Measurements from ENCODE around the gene LSS. TPM values are rescaled to one million over a fixed set of nuclear protein-coding genes. Genes with fewer than 3 reads are reported as not detected.

The LSS gene
- total RNA-seq, 1 donor from 2014 or later, result 61.0 TPM

DNA sequence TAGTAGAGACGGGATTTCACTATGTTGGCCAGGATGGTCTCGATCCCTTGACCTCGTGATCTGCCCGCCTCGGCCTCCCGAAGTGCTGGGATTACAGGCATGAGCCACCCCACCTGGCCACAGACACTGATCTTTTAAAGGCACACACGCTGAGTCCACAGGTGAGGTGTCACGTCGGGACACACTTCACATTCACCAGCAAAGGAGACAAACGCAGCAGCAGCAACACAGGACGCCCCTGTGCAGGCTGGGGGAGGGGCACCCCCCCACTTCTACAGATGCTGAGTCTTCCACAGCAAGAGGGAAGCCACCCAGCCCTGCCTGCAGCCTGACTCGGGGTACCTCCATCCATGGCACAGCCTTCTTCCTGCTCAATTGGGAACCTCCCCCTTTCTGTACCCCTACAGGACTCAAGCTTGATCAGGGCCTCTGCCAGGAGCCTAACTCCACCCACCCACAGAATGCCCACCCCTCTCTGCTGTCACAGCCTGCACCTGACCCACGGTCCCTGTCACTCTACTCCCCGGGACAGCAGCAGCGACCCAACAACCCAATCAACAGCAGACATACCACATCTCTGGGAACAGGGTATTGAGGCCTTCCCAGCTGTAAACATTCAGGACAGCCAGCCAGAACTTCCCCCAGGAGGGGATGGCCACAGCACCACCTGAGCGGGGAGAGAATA lies 9.5 kb downstream of the LSS start:
- peak in 1 of 2 donors; percentile 12 for DNase-seq (ENCODE audit: low read depth in 2 of 2)

DNA sequence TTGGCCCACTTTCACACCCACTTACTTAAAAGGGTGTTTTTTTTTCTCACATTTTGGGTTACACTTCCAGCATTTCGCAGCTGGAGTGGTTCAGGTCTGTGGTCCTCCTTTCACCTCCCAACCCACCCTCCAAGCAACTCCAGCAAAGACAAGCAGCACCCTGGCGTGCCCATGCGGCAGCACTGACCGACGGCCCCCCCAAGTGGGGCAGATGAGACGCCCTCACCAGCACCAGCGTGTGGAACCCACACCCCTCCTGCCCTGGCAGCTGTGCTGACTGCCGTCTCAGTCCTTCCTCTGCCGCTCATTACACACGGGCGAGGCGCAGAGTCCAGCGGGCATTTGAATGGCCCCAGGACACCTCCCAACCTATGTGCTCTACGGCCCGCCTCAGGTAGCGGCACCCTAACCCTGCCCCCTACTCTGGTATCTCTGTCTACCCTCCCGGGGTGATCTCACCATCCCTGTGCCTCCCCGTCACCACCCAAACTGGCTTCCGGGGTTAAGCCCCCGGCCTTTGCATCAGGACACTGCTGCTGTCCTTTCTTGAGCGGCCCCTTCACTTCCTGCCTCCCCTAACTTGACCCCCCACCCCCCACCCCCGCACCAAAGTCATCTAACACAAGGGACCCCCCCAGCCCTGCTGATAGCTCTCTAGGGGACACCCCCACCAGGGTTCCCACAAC lies 10.9 kb downstream of the LSS start:
- DNase-seq (ENCODE audit: low read depth in 2 of 2), result no peak

DNA sequence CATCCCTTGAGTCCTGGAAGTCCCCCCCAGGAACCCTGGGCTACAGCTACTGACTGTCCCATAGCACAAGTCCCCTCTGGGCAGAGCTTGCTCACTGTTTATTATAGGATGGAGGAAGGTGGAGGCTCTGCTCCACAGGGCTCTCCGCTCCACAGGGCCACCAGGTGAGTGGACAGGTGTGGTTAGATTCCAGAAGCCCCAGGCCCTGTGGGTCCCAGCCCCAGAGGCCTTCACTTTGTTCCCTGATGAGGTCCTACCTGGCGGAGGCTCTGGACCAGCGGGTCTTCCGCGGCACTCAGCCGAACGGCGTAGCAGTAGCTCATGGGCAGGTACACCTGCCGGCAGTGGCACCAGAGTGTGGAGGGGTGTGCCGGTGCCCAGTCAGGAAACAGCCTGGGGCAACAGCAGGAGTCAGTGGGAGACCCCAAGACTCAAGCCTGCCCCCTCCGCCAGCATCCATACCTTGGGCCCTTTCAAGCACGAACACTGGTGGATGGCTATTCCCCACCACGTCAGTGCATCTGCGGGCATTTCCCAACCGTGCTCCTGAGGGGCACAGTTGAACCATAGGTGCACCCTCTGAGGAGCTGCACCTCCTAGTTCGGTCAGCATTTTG lies 12.3 kb downstream of the LSS start:
- no peak for DNase-seq (ENCODE audit: low read depth in 2 of 2)

DNA sequence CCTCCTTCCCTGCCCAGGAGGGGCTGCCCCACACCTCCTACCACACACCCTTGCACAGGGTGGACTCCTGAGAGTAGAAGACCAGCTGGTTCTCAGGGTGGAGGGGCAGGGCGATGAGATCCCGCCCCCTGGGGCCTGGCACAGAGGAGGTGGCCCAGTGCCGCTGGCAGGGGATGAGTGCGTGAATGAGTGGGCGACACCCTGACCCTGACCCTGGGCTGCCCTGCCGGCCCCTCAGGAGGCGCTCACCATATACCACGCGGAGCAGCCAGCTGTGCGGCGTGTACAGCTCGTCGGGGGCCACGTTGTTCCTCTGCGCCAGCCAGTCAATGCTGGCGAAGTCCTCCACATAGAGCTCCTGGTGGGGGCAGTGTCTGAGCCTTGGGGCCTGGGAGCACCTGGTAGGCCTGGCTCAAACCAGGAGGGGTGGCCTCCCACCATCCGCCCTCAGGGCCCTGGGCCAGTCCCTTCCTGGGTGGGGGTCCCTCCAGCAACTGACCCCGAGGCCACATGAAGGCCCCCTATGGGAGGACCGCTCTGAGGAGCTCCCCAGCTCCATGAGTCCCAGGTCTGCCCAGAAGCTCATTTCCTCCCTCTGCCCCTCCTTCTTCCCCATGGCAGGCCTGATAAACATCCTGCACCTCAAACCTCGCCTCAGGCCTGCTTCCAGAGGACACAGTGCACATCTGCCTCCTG lies 13.0 kb downstream of the LSS start:
- no peak for DNase-seq (ENCODE audit: low read depth in 2 of 2)

DNA sequence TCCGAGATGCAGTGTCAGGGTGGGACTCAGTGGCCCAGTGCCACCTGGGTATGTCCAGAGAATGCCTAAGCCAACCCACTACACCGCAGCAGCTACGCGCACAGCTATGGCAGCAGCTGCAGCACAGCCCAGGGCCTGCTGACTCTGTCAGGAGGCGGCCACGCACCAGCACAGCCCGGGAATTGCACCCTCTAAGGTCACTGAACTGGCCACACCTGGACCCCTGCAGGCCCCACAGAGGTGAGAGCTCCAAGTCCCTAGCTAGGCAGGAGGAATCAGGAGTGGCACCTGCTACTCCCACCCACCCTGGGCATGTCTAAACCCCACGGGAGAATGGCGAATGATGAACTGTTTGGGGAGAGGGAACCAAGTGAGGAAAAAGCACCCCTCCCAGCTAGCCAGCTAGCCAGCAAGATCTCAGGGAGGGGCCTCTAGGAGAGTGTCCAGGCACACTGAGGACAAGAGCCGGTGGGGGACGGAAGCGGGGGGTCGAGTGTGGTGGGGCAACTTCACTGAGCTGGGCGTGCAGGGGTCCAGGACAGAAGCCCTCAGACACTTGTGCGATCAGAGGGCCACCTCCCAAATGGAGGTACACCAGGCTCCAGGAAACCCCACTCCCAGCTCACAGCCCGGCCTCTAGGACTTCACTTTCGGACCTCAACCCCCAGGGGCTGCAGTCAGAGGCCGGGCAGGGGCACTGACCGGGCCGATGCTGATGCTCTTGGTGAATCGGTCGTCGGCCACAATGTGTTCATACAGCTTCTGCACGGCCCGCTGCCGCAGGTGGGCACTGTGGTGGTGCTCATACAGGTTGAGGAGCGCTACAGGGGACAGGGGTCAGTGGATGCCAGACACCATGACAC lies 13.9 kb downstream of the LSS start:
- DNase-seq (ENCODE audit: low read depth in 2 of 2), result no peak

DNA sequence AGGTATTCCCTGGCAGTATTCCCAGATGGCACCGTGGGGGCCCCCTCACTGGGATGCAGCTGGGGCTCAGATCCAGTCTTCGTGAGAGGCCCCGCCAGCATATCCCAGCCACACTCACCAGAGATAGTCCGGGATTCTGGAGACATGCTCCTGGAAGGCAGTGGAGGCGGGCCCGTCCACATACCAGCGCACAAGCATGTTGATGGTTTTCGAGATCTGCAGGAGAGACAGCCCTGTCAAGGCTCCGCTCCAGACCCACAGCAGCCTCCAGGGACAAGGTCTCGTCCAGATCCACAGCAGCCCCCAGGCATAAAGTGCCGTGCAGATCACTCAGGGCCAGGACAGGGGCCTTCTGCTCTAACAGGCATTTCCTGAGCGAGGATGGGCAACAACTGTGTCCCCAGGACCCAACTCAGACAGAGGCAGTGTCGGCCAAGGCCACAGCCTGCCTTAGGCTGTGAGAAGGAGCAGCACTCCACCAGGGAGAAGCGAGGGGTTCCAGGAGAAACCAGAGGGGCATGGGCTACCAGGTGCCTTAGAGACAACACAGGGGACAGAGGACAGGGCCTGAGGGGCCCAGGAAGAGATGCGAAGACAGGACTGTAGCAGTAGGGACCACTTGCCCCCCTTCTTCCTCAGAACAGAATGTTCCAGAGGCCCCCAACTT lies 14.8 kb downstream of the LSS start:
- DNase-seq (ENCODE audit: low read depth in 2 of 2), result no peak

DNA sequence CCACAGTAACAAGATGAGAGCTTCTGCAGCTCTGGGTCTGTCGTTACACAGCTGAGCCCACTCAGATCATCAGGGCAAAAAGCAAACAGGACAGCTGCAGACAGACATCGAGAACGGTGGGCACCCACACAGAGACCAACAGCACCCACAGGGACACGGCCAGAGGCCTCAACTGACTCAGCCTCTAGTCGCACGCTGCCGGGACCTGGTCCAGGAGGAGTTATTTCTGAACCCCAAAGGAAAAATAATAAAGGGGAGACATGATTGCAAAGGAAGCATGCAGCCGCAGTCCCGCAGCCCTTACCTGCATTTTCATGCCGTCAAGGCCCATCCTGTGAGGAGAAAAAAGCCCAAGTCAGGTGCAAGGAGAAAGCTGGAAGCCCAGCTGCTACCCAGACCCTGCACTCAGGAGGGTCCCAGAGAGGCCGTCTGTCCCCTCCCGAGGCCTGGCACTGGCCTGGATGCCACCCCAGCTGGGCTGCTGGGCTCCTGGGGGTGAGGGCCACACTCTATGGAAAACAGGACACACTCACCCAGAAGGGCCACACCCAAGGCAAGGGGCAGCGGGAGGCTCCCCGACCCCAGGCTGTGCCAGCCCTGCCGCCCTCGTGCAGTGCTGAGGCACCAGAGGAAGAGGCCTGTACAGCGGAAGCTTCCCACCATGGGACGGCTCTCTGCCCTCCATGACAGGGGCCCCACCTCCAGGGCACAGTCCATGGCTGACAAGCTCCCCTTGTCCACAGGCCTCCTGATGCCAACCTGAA lies 15.7 kb downstream of the LSS start:
- no peak for DNase-seq (ENCODE audit: low read depth in 2 of 2)

DNA sequence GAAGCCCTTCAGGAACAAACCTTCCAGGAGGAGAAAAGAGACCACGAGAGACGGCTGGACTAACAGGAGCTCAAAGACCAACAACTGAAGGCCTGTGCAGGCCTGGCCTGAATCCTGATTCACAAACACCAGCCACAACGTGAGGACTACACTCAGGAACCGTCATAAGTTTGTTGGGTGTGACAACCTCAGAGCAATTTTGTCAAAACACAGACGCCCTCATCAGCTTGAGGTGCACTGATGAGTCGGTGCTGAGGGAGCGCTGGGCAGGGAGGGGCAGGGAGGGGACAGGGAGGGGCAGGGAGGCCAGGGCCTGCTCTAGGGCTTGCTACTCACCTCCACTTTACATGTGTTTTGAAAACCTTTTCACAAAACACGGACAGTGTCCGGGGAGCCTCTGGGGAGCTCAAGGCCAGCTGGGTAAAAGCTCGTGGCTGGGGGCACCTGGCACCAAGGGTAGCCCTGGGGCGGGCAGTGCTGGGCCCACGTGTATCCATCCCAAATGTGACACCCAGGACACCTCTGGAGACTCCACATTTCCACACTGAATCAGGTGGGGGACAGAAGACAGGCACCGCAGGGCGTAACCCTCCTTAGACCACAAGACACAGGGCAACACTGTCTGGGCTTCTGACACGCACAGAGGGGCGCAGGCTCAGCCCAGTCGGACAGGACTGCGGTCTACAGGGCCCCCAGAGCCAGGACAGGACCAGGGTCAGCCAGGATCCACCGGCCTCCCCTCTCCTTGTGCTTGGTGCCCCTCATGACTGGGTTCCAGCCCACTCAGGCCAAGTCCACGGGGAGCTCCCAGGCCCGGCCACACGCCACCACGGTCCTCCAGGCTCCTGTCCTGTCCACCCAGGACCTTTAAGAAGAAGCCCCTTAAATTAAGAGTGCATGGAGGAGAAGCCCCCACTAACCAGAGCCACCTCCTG lies 16.5 kb downstream of the LSS start:
- no peak for DNase-seq (ENCODE audit: low read depth in 2 of 2)

DNA sequence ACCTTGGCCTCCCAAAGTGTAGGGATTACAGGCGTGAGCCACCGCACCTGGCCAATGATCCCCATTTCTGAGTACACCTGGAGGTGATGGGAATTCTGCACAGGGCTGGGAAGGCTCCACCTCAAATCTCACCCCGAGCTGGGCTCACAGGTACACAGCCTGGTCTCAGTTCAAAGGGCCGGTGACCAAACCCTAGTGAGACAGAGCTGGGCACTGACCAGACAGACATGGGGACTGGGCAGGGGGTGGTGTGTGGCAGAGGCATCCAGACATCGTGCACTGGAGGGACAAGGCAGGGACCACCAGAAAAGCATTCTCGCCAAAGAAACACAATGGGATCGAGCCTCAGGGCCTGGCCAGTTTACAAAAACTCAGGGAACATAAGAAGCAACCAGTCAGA lies 17.2 kb downstream of the LSS start:
- DNase-seq (ENCODE audit: low read depth in 2 of 2), result no peak

DNA sequence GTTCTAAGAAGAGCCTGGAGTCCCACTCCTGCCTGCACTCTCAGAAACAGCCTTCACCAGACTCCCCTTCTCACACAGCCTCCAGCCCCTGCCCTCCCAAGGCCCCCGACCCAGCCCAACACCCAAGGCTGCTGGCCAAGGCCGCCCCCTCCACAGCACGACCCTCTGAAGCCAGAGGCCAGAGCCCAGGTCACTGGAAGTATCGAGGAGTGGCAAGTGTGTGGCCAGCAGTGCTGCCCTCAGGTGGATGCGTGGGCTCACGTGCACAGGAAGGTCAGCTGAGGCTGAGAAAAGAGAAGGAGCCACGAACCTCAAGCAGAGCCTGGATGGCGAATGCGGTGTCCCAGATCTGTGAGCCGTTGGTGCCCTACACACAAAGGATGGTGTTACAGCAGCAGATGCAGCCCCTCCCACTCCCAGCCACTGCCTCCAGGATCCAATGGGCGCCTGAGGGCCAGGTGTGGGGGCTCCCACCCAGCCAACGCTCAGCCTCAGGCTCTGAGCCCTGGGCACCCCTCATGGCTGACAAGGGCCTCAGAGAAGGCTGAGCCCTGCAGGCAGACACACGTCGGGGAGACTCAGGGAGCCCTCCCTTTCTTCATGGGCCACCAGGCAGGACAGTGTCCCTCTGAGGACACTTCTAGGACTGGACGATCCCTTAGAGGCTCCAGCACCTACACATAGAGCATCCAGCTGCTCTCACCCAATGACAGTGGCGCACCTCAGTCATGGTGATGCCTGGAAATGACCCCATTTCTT lies 18.0 kb downstream of the LSS start:
- no peak for DNase-seq (ENCODE audit: low read depth in 2 of 2)

DNA sequence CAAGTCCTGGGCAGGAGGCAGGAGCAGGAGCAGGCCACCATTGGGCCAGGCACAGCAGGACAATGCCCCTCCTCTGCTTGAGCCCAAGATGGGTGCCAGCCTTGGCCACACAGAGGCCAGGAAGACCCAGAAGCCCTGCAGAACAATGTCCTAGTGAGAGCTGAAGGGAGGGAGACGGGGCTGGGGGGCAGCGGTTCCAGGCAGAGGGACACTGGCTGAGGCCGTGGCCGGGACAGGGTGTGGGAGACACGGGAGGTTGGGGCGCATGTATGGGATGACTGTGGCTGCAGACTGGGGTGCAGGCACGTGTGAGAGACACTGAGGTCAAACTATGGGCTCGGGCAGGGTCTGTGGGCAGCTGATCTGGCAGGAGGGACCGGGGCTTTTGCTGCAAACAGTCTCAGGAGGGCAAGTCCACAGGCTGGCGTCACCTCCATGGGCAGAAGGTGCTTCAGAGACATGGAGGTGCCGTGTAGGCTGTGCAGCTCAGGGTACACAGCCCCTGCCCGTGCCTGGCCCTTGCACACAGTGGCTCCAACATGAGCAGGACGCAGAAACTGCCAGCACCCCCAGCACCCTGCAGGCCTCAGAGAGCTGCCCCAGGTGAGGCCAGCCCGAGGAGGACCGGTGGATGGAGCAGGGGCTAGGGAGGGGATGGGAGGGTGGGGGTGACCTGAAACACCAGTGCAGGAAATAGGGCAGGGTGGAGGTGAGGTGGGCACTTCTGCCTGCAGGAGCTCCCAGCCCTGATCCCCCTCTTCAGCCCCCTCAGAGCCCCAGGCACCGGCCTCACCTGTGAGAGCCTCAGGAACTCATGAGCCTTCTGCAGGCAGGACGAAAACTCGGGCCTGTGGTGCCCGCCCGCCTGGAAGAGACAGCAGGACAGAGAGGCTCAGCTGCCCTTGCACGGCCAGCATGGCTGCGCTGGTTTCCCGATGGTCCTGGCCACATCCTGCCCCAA lies 19.5 kb downstream of the LSS start:
- DNase-seq (ENCODE audit: low read depth in 2 of 2), result no peak

DNA sequence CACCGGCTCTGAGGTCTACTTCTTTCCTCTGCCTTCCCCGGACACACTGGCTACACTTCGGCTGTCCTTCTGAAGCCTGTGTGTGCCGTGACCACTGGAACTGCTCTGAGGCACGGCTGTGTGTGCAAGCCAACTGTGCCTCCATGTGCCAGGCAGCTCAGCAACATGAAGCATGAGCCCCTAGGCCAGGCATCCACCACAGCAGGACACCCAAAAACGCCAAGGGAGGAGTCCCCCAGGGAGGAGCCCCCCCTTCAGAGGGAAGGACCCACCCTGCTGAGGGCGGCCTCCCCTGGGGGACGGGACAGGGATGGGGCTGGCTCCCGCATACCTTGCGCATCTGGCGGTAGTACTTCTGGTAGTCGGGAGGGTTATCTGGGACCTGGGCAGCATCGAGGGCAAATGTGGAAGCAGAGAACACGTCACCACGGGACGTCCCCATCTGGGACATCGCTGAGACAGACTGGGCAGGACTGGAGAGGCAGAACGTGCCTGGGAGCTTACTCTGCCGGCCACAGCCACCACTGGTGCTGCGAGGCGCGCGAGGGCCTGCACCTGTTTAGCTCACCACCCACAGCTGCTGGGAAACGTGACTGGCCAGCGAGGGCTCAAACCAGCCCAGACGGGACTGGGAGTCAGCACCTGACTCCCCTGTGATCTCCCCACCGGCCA lies 20.5 kb downstream of the LSS start:
- DNase-seq (ENCODE audit: low read depth in 2 of 2), result no peak

DNA sequence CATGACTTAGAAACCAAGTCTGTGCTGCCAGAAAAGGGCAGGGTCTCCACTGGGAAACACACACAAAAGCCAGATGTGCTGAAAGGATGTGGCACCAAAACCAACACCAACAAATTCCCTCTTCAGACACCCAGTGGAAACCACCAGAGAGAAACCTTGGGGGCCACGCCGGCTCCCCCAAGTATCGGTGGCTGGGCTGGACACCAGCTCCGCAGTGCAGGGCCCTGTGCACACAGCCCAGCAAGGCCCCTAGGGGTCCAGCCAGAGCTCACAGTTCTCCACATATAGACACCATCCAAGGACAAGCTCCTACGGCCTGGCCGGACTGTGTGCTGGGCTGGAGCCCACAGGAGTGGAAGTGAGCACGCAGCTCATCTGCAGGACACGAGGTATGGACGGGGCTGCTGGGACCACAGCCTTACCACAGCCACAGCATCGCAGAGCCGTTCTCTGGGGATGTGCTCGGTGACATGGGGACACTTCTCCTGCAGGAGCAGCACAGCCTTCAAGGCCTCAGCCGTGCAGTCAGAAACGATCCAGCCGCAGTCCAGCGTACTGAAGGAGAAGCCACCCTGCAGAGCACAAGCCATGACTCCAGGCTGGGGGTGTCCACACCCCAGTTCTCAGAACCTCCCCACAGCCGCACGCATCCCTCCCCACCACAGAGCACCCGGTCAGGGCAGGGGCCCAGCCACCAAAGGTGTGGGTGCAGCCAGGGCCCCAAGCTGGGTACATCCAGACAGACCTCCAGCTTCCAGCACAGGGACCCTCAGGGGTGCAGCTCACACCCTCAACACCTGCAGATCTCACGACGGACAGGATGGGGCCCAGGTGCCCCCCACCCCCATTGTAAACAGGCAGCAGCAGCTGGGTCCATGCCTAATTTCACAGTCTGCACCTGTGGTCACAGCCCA lies 21.3 kb downstream of the LSS start:
- DNase-seq (ENCODE audit: low read depth in 2 of 2), result no peak

DNA sequence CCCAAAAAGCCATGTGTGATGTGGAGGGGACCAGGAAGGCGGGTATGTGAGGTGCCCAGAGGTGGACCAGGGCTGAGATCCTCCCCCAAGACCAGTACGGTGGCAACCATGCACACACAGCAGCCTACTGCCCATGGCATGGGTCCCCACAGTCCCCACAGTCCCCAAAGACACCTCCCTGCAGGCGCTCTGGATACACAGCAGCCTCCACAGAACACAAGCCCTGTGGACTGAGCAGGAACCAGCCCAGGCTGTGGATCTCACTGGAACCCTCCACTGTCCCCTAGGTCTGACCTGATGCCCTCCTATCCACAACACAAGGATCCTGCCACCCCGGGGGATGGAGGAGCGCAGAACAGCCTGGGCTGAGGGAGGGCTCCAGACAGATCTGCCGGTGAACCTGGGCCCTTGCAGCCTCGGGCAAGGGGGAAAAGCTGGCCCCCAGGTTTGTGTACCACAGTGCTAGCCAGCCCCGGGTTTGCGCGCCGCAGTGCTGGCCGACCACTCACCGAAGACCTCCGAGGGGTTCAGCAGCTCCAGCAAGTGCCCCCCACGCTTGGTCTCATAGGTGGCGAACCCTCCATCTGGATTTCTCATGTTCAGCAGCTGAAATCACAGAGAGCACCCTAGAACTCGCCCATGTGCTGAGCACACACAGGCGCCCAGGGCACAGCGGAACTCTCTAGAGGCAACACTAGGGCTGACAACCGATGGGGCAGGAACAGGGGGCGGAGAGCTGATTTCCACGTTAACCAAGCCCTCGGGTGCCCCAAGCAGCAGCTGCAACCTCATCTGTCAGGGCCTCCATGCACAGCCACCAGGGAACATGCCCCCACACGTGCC lies 22.2 kb downstream of the LSS start:
- DNase-seq (ENCODE audit: low read depth in 2 of 2), result no peak
